C4-2B (cell line): ENCODE results near the gene DUSP23.

Source experiments
- CTCF ChIP-seq: fragments of 450-650 bp; conservative IDR thresholded peaks from 2 replicates; pipeline ENCODE4 v1.5.1; 2017; ENCODE audit warnings: mild to moderate bottlenecking
- ZFX ChIP-seq: fragments of 450-650 bp; IDR thresholded peaks from 2 replicates; pipeline ENCODE4 v1.6.1; 2017

- no peak for TF ChIP-seq CTCF
- no peak for TF ChIP-seq ZFX
These were observed 1.2 kb downstream of the DUSP23 start for GRCh38 chr1:159781992-159782391.
